ENCODE data around the gene PPP1R17. TPM values are rescaled to one million over a fixed set of nuclear protein-coding genes. Genes with fewer than 3 reads are reported as not detected.

Gene PPP1R17
- total RNA-seq, 1 donor from 2014 or later = not detected

DNA sequence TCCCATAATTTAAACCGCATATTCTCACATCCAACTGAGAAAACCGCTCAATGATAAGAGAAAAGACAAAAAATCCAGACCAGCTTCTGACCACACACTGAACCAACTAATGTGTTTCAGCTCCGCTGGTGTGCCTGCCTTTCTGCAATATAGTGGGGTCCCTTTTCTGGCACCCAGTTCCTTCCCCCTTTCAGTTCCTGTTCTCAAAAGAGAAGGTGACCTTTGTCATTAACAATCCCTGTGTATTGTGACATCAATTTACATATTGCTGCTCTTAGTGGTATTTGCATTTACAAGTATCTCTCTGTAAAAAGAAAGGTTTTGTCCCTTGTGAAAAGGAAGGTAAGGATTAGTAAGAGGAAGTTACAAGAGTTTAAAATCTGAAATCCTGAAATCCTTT, 1.4 kb downstream of the PPP1R17 start:
- Mint-ChIP-seq H3K4me1 (ENCODE audit: low read depth) (peaks cover 3% of the 10 kb centered on the region), H3K4me3 (ENCODE audit: unreplicated experiment) (no peak overlapping the region), H3K9me3 (ENCODE audit: low read depth) (no peaks in the 10 kb centered on the region), H3K27ac (ENCODE audit: unreplicated experiment) (no peak overlapping the region), H3K36me3 (ENCODE audit: low read depth) (no peaks in the 10 kb centered on the region), H3K27me3 (ENCODE audit: low read depth) (peaks cover 14% of the 10 kb centered on the region)
- TF ChIP-seq CTCF (IDR thresholded peaks at IDR 0.05) = no peak
- no peak for DNase-seq (ENCODE audit: low spot score)

- Mint-ChIP-seq H3K36me3 (ENCODE audit: low read depth) (no peaks in the 10 kb centered on the region), H3K27me3 (ENCODE audit: low read depth) (peaks cover 14% of the 10 kb centered on the region), H3K9me3 (ENCODE audit: low read depth) (no peaks in the 10 kb centered on the region), H3K27ac (ENCODE audit: unreplicated experiment) (no peak overlapping the region), H3K4me3 (ENCODE audit: unreplicated experiment) (no peak overlapping the region), H3K4me1 (ENCODE audit: low read depth) (peaks cover 3% of the 10 kb centered on the region)
- no peak for DNase-seq (ENCODE audit: low spot score)
- no peak for TF ChIP-seq CTCF (IDR thresholded peaks at IDR 0.05)
Observed at GRCh38 chr7:31688996-31689395, 2.0 kb downstream of the PPP1R17 start.

GRCh38 chr7:31690935-31691334, 3.9 kb downstream of the PPP1R17 start:
- peaks cover 20% of the 10 kb centered on the region for H3K27me3 Mint-ChIP-seq (ENCODE audit: low read depth)
- H3K4me1 Mint-ChIP-seq (ENCODE audit: low read depth) = peaks cover 3% of the 10 kb centered on the region
- H3K27ac Mint-ChIP-seq (ENCODE audit: unreplicated experiment) = no peak overlapping the region
- no peaks in the 10 kb centered on the region for H3K9me3 Mint-ChIP-seq (ENCODE audit: low read depth)
- no peak for DNase-seq (ENCODE audit: low spot score)
- no peak for TF ChIP-seq CTCF (IDR thresholded peaks at IDR 0.05)
- H3K36me3 Mint-ChIP-seq (ENCODE audit: low read depth) = no peaks in the 10 kb centered on the region
- H3K4me3 Mint-ChIP-seq (ENCODE audit: unreplicated experiment) = no peak overlapping the region

DNA sequence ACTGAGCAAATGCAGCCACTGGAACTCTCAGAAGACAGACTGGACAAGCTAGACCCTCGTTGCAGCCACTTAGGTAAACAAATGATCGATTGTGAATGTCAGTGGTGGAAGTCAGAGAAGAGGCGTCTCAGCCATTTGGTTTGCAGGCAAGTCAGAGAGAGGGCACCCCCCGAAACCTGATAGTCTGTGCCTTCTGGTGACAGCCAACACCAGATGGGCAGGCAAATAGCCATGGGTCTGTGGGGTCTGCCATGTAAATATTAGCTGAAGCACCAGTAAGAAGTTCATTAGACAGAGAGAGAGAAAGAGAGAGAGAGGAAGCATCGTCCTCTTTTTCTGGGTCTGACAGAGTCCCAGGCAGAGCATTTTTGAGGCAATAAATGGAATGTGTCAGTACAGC, 5.4 kb downstream of the PPP1R17 start:
- Mint-ChIP-seq H3K4me3 (ENCODE audit: unreplicated experiment) (no peak overlapping the region), H3K36me3 (ENCODE audit: low read depth) (no peaks in the 10 kb centered on the region), H3K9me3 (ENCODE audit: low read depth) (no peaks in the 10 kb centered on the region), H3K4me1 (ENCODE audit: low read depth) (peaks cover 3% of the 10 kb centered on the region), H3K27me3 (ENCODE audit: low read depth) (peaks cover 19% of the 10 kb centered on the region), H3K27ac (ENCODE audit: unreplicated experiment) (no peak overlapping the region)
- DNase-seq (ENCODE audit: low spot score) = no peak
- no peak for TF ChIP-seq CTCF (IDR thresholded peaks at IDR 0.05)

- no peak overlapping the region for H3K4me3 Mint-ChIP-seq (ENCODE audit: unreplicated experiment)
- H3K36me3 Mint-ChIP-seq (ENCODE audit: low read depth) = no peaks in the 10 kb centered on the region
- H3K9me3 Mint-ChIP-seq (ENCODE audit: low read depth) = no peaks in the 10 kb centered on the region
- TF ChIP-seq CTCF (IDR thresholded peaks at IDR 0.05) = no peak
- no peak overlapping the region for H3K27ac Mint-ChIP-seq (ENCODE audit: unreplicated experiment)
- DNase-seq (ENCODE audit: low spot score) = no peak
- H3K4me1 Mint-ChIP-seq (ENCODE audit: low read depth) = peaks cover 3% of the 10 kb centered on the region
- peaks cover 18% of the 10 kb centered on the region for H3K27me3 Mint-ChIP-seq (ENCODE audit: low read depth)
Observed at GRCh38 chr7:31692871-31693270, 5.9 kb downstream of the PPP1R17 start.

Data from chondrocyte (in vitro differentiated cells).